GM19455 (cell line): Measurements from ENCODE around the gene NTNG1.
"Not testable (repeated sequence)": the region's sequence is repeated elsewhere in the genome, so short reads cannot be mapped to it uniquely, and the experiment has no call there.

Experiments
- ATAC-seq: cut with Tn5 transposase; IDR thresholded peaks from one replicate; pipeline ENCODE4 v1.9.1; 2021; ENCODE audit not compliant: unreplicated experiment

Gene NTNG1

GRCh38 chr1:107140703-107141490 lies at the start of gene NTNG1:
Gene NTNG1, plus strand, starts transcription at chr1:107141039.
- ATAC-seq: no peak

GRCh38 chr1:107091418-107091817 lies 49.4 kb upstream of the NTNG1 start:
- no peak for ATAC-seq

- not testable (repeated sequence) for ATAC-seq
Measured at GRCh38 chr1:107093395-107093794, 47.4 kb upstream of the NTNG1 start.

- no peak for ATAC-seq
Measured at GRCh38 chr1:107095647-107096046, 45.2 kb upstream of the NTNG1 start.

- no peak for ATAC-seq
Measured at GRCh38 chr1:107096690-107097089, 44.1 kb upstream of the NTNG1 start.

GRCh38 chr1:107098961-107099360 lies 41.9 kb upstream of the NTNG1 start:
- ATAC-seq: no peak

GRCh38 chr1:107100331-107100984 lies 40.4 kb upstream of the NTNG1 start:
- no peak for ATAC-seq

GRCh38 chr1:107105914-107106313 lies 34.9 kb upstream of the NTNG1 start:
- ATAC-seq: no peak

- no peak for ATAC-seq
Measured at GRCh38 chr1:107110326-107110725, 30.5 kb upstream of the NTNG1 start.

GRCh38 chr1:107116306-107116790 lies 24.5 kb upstream of the NTNG1 start:
- no peak for ATAC-seq

- ATAC-seq: no peak
Measured at GRCh38 chr1:107122225-107122624, 18.6 kb upstream of the NTNG1 start.

- ATAC-seq: no peak
Measured at GRCh38 chr1:107123741-107124140, 17.1 kb upstream of the NTNG1 start.

- ATAC-seq: no peak
Measured at GRCh38 chr1:107124694-107125093, 16.1 kb upstream of the NTNG1 start.

GRCh38 chr1:107132195-107132594 lies 8.6 kb upstream of the NTNG1 start:
- no peak for ATAC-seq

- ATAC-seq: no peak
Measured at GRCh38 chr1:107132780-107133179, 8.1 kb upstream of the NTNG1 start.

GRCh38 chr1:107135463-107135862 lies 5.4 kb upstream of the NTNG1 start:
- no peak for ATAC-seq

- ATAC-seq: no peak
Measured at GRCh38 chr1:107138166-107138565, 2.7 kb upstream of the NTNG1 start.

GRCh38 chr1:107138767-107139445 lies 1.9 kb upstream of the NTNG1 start:
- ATAC-seq: no peak

- no peak for ATAC-seq
Measured at GRCh38 chr1:107139833-107140702, 771 bp upstream of the NTNG1 start.

GRCh38 chr1:107141491-107142126 lies 770 bp downstream of the NTNG1 start:
- no peak for ATAC-seq
